ENCODE results near the gene CAT.

CAT gene

GRCh38 chr11:34490304-34490703 lies 51.6 kb downstream of the CAT start:
- no peak for ATAC-seq
- no peak for TF ChIP-seq ZC3H10 (CRISPR knock-in tag; IDR thresholded peaks at IDR 0.05)
- no peak for TF ChIP-seq GLIS3 (CRISPR knock-in tag; IDR thresholded peaks at IDR 0.05)
- no peak for TF ChIP-seq OSR1 (CRISPR knock-in tag; IDR thresholded peaks at IDR 0.05)
- TF ChIP-seq ESRRG (CRISPR knock-in tag; IDR thresholded peaks at IDR 0.05), result no peak
- TF ChIP-seq CSRNP3 (CRISPR knock-in tag; IDR thresholded peaks at IDR 0.05), result no peak
- no peak for TF ChIP-seq CSDC2 (CRISPR knock-in tag; IDR thresholded peaks at IDR 0.05)
- no peak for TF ChIP-seq ISL1 (CRISPR knock-in tag; IDR thresholded peaks at IDR 0.05)
- no peak for TF ChIP-seq ZFP3 (CRISPR knock-in tag; IDR thresholded peaks at IDR 0.05)
- no peak for TF ChIP-seq ZNF565 (CRISPR knock-in tag; conservative IDR thresholded peaks at IDR 0.05; ENCODE audit: low read depth)
- no peak for TF ChIP-seq ZNF8 (CRISPR knock-in tag; IDR thresholded peaks at IDR 0.05)
- TF ChIP-seq POU6F1 (CRISPR knock-in tag; IDR thresholded peaks at IDR 0.05; ENCODE audit: borderline replicate concordance, low read depth), result no peak
- TF ChIP-seq ARNTL (CRISPR knock-in tag; IDR thresholded peaks at IDR 0.05; ENCODE audit: borderline replicate concordance, low read depth), result no peak
- TF ChIP-seq TOX (CRISPR knock-in tag; IDR thresholded peaks at IDR 0.05; ENCODE audit: borderline replicate concordance), result no peak
- no peak for TF ChIP-seq BACH2 (CRISPR knock-in tag; IDR thresholded peaks at IDR 0.05; ENCODE audit: borderline replicate concordance)
- TF ChIP-seq ZNF70 (CRISPR knock-in tag; IDR thresholded peaks at IDR 0.05), result no peak
- TF ChIP-seq PATZ1 (CRISPR knock-in tag; IDR thresholded peaks at IDR 0.05; ENCODE audit: borderline replicate concordance), result no peak
- TF ChIP-seq TSHZ2 (CRISPR knock-in tag; IDR thresholded peaks at IDR 0.05), result no peak
- TF ChIP-seq ZFP30 (CRISPR knock-in tag; IDR thresholded peaks at IDR 0.05), result no peak

- ATAC-seq, result peak; percentile 81
- TF ChIP-seq TSHZ2 (CRISPR knock-in tag; IDR thresholded peaks at IDR 0.05) (no peak), PATZ1 (CRISPR knock-in tag; IDR thresholded peaks at IDR 0.05; ENCODE audit: borderline replicate concordance) (no peak), ARNTL (CRISPR knock-in tag; IDR thresholded peaks at IDR 0.05; ENCODE audit: borderline replicate concordance, low read depth) (no peak), SNAI2 (CRISPR knock-in tag; IDR thresholded peaks at IDR 0.05) (no peak), TCF4 (CRISPR knock-in tag; IDR thresholded peaks at IDR 0.05; ENCODE audit: borderline replicate concordance) (no peak), ZFP3 (CRISPR knock-in tag; IDR thresholded peaks at IDR 0.05) (no peak), ZNF565 (CRISPR knock-in tag; conservative IDR thresholded peaks at IDR 0.05; ENCODE audit: low read depth) (no peak), ZNF70 (CRISPR knock-in tag; IDR thresholded peaks at IDR 0.05) (no peak), ESRRG (CRISPR knock-in tag; IDR thresholded peaks at IDR 0.05) (no peak), CREB5 (CRISPR knock-in tag; IDR thresholded peaks at IDR 0.05; ENCODE audit: low read depth) (no peak), CSDC2 (CRISPR knock-in tag; IDR thresholded peaks at IDR 0.05) (no peak), GLIS3 (CRISPR knock-in tag; IDR thresholded peaks at IDR 0.05) (no peak), ZNF8 (CRISPR knock-in tag; IDR thresholded peaks at IDR 0.05) (no peak), BACH2 (CRISPR knock-in tag; IDR thresholded peaks at IDR 0.05; ENCODE audit: borderline replicate concordance) (no peak), RARB (CRISPR knock-in tag; IDR thresholded peaks at IDR 0.05) (no peak), OSR1 (CRISPR knock-in tag; IDR thresholded peaks at IDR 0.05) (no peak), ISL1 (CRISPR knock-in tag; IDR thresholded peaks at IDR 0.05) (no peak)
Measured at GRCh38 chr11:34492806-34493414, 54.2 kb downstream of the CAT start.
